ENCODE data around the gene ITGAX. TPM values are rescaled to one million over a fixed set of nuclear protein-coding genes. Genes with fewer than 3 reads are reported as not detected.

ITGAX gene
- total and polyA plus RNA-seq, 8 donors: 1.1 to 6.7 (median 4.1) TPM; not detected in 1

GRCh38 chr16:31420037-31420436 lies 65.1 kb downstream of the ITGAX start:
- 65 to 82% (median 74%) methylated on average over 3 of the region's 3 CpGs for WGBS, 5 donors
- Histone ChIP-seq H3K27ac (no peak overlapping the region), H3K27me3 (peaks cover 0 to 40% (median 2%) of the 10 kb centered on the region in 3 donors), H3K4me3 (no peak overlapping the region), H3K9me3 (peaks cover 0 to 5% (median 2%) of the 10 kb centered on the region in 4 donors), H3K4me1 (no peaks in the 10 kb centered on the region), H3K36me3 (no peaks in the 10 kb centered on the region)
- TF ChIP-seq POLR2AphosphoS5 (IDR thresholded peaks at IDR 0.05) (no peak), POLR2A (IDR thresholded peaks at IDR 0.05) (no peak), CTCF (IDR thresholded peaks at IDR 0.05) (no peak), EP300 (IDR thresholded peaks at IDR 0.05) (no peak)
- intact Hi-C loops (cut with DNase I; ENCODE audit: low total_unique reads): no loop called here
- no peak for DNase-seq

GRCh38 chr16:31421587-31421986 lies 66.6 kb downstream of the ITGAX start:
- no peak for TF ChIP-seq CTCF (IDR thresholded peaks at IDR 0.05)
- TF ChIP-seq POLR2AphosphoS5 (IDR thresholded peaks at IDR 0.05): no peak
- no peak for TF ChIP-seq EP300 (IDR thresholded peaks at IDR 0.05)
- no peak for TF ChIP-seq POLR2A (IDR thresholded peaks at IDR 0.05)
- Histone ChIP-seq H3K36me3 (no peaks in the 10 kb centered on the region), H3K4me1 (no peaks in the 10 kb centered on the region), H3K9me3 (peaks cover 0 to 5% (median 2%) of the 10 kb centered on the region in 4 donors), H3K27ac (no peak overlapping the region), H3K4me3 (no peak overlapping the region), H3K27me3 (peaks cover 0 to 40% (median 2%) of the 10 kb centered on the region in 3 donors)
- intact Hi-C loops (cut with DNase I; ENCODE audit: low total_unique reads): no loop called here
- DNase-seq: no peak
- 55 to 62% (median 60%) methylated on average over 6 of the region's 6 CpGs for WGBS, 5 donors

GRCh38 chr16:31423241-31423640 lies 68.3 kb downstream of the ITGAX start:
- Histone ChIP-seq H3K36me3 (no peaks in the 10 kb centered on the region), H3K27ac (no peak overlapping the region), H3K4me1 (peaks cover 0 to 11% (median 9%) of the 10 kb centered on the region in 4 donors), H3K4me3 (no peak overlapping the region), H3K27me3 (peaks cover 0 to 35% (median 6%) of the 10 kb centered on the region in 3 donors), H3K9me3 (no peaks in the 10 kb centered on the region)
- WGBS, 5 donors: 58 to 83% (median 77%) methylated on average over 3 of the region's 3 CpGs
- intact Hi-C loops (cut with DNase I; ENCODE audit: low total_unique reads): no loop called here
- TF ChIP-seq EP300 (IDR thresholded peaks at IDR 0.05) (no peak), POLR2AphosphoS5 (IDR thresholded peaks at IDR 0.05) (no peak), CTCF (IDR thresholded peaks at IDR 0.05) (no peak), POLR2A (IDR thresholded peaks at IDR 0.05) (no peak)
- DNase-seq: no peak

- H3K27me3 ChIP-seq: peaks cover 0 to 30% (median 6%) of the 10 kb centered on the region in 3 donors
- H3K4me3 ChIP-seq: no peak overlapping the region
- intact Hi-C loops (cut with DNase I; ENCODE audit: low total_unique reads): no loop called here
- H3K36me3 ChIP-seq: no peaks in the 10 kb centered on the region
- 67 to 85% (median 80%) methylated on average over 10 to 12 of the region's 12 CpGs for WGBS, 5 donors
- no peaks in the 10 kb centered on the region for H3K9me3 ChIP-seq
- H3K27ac ChIP-seq: no peak overlapping the region
- peaks cover 0 to 13% (median 11%) of the 10 kb centered on the region in 4 donors for H3K4me1 ChIP-seq
- TF ChIP-seq EP300 (IDR thresholded peaks at IDR 0.05) (no peak), CTCF (IDR thresholded peaks at IDR 0.05) (no peak), POLR2A (IDR thresholded peaks at IDR 0.05) (no peak), POLR2AphosphoS5 (IDR thresholded peaks at IDR 0.05) (no peak)
- no peak for DNase-seq
Measured at GRCh38 chr16:31423801-31424200, 68.8 kb downstream of the ITGAX start.

Data from stomach (tissue), 9 donors.